DND-41 (cell line): ENCODE data around the gene OR13J1.

ENCODE experiments used
- EZH2 ChIP-seq: IDR thresholded peaks from 3 replicates; pipeline ENCODE4 v1.6.1; 2012; ENCODE audit warnings: borderline replicate concordance, low read depth, mild to moderate bottlenecking, moderate library complexity, low read length, inconsistent platforms; ENCODE audit not compliant: severe bottlenecking
- TF ChIP-seq, protein P1 (sequence below): IDR thresholded peaks from 2 replicates; pipeline ENCODE4 v1.5.1; 2012; ENCODE audit warnings: borderline replicate concordance, low read length, moderate library complexity, mild to moderate bottlenecking; ENCODE audit not compliant: poor library complexity, severe bottlenecking; ENCODE audit errors: extremely low read depth

DNA sequence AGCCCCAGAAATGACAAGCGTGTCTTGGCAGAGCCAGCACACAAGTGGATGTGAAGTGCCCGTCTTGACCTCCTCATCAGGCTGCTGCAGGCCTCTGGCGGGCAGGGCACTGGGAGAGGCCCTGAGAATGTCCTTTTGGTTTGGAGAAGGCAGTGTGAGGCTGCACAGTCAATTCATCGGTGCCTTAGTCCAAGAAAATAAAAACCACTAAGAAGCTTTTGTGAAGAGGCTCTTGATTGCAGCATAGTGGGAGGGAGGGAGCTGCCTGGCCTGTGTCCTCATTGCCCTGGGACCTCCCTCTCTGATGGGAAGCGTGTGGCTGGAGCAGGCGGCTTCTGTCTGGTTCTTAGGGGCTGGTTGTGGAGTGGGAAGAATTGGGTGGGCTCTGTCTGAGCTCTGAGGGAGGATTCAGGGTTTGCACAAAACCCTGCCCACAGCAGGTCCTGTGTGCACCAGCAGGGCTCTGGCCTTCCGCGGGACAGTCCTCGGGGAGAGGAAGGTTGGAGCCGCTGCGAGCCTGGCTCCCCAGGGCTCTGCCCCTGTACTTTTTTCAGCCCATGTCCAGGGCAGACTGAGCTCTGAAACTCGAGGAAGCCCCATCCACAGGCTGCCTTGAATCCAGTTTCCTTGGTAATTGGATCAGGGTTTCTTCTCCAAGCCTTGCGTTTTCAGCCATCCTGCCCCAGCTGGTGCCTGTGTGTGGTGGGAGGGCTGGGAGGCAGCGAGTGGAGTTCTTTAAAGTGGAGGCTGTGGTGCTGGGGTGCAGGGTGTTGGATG, 36.9 kb upstream of the OR13J1 start:
- TF ChIP-seq EZH2, result no peak
- TF ChIP-seq, protein P1, sequence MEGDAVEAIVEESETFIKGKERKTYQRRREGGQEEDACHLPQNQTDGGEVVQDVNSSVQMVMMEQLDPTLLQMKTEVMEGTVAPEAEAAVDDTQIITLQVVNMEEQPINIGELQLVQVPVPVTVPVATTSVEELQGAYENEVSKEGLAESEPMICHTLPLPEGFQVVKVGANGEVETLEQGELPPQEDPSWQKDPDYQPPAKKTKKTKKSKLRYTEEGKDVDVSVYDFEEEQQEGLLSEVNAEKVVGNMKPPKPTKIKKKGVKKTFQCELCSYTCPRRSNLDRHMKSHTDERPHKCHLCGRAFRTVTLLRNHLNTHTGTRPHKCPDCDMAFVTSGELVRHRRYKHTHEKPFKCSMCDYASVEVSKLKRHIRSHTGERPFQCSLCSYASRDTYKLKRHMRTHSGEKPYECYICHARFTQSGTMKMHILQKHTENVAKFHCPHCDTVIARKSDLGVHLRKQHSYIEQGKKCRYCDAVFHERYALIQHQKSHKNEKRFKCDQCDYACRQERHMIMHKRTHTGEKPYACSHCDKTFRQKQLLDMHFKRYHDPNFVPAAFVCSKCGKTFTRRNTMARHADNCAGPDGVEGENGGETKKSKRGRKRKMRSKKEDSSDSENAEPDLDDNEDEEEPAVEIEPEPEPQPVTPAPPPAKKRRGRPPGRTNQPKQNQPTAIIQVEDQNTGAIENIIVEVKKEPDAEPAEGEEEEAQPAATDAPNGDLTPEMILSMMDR, result no peak
